Measurements from ENCODE around the gene RILPL1.
A peak's percentile ranks its signal among the peaks of the same experiment; 100 is the strongest.
"Not testable (repeated sequence)": the region's sequence is repeated elsewhere in the genome, so short reads cannot be mapped to it uniquely, and the experiment has no call there.

RILPL1 gene

GRCh38 chr12:123572391-123572790 lies 38.9 kb upstream of the RILPL1 start:
- DNase-seq (ENCODE audit: extremely low spot score): no peak
- ChIA-PET CTCF (interaction anchor here (1.3 kb wide), 1 partner anchor 10 kb away, joined by 6 read pairs; no protein-coding TSS in a partner anchor), POLR2A (interaction anchor here (1.2 kb wide), 1 partner anchor 39 kb away, joined by 3 read pairs; the partner anchor contains the start of gene RILPL1)
- TF ChIP-seq L3MBTL2 (conservative IDR thresholded peaks at IDR 0.05) (no peak), FOXA1 (IDR thresholded peaks at IDR 0.05) (no peak), PKNOX1 (IDR thresholded peaks at IDR 0.05) (0 out of 2 replicates have a peak, but pooled peaks have one; percentile 32), CTBP1 (IDR thresholded peaks at IDR 0.05; ENCODE audit: borderline replicate concordance) (no peak), NFRKB (IDR thresholded peaks at IDR 0.05) (no peak)

- POLR2A ChIA-PET: interaction anchor here (0.8 to 1.0 kb wide), 2 partner anchors 38 to 339 kb away, joined by 3 to 4 read pairs; partner anchors contain the start of genes MPHOSPH9 and RILPL1
Observed at GRCh38 chr12:123571343-123571813, 37.9 kb upstream of the RILPL1 start.

GRCh38 chr12:123559468-123559867 lies 25.9 kb upstream of the RILPL1 start:
- TF ChIP-seq TARDBP (IDR thresholded peaks at IDR 0.05): no peak
- no peak for TF ChIP-seq FOXA1 (IDR thresholded peaks at IDR 0.05)
- TF ChIP-seq PKNOX1 (IDR thresholded peaks at IDR 0.05): no peak
- no peak for TF ChIP-seq HDGF (IDR thresholded peaks at IDR 0.05; ENCODE audit: borderline replicate concordance)
- TF ChIP-seq ELF4 (IDR thresholded peaks at IDR 0.05): no peak
- no peak for TF ChIP-seq ZNF384 (IDR thresholded peaks at IDR 0.05)
- TF ChIP-seq BHLHE40 (IDR thresholded peaks at IDR 0.05; ENCODE audit: borderline replicate concordance): no peak
- no peak for TF ChIP-seq SP1 (IDR thresholded peaks at IDR 0.05)
- no peak for TF ChIP-seq NFRKB (IDR thresholded peaks at IDR 0.05)
- DNase-seq (ENCODE audit: extremely low spot score): no peak
- ChIA-PET CTCF (no interaction called here), POLR2A (interaction anchor here (1.5 kb wide), 1 partner anchor 25 kb away, joined by 4 read pairs; the partner anchor contains the start of gene TMED2)

More at GRCh38 chr12:123571343-123571813, 37.9 kb upstream of the RILPL1 start:
- DNase-seq (ENCODE audit: extremely low spot score): peak; percentile 51
- CTCF ChIA-PET: interaction anchor here (1.6 kb wide), 1 partner anchor 10 kb away, joined by 8 read pairs; no protein-coding TSS in a partner anchor
- peak; percentile 74 for TF ChIP-seq L3MBTL2 (conservative IDR thresholded peaks at IDR 0.05)
- TF ChIP-seq SUZ12 (IDR thresholded peaks at IDR 0.05): no peak

- DNase-seq (ENCODE audit: extremely low spot score); CTCF ChIA-PET: not testable (repeated sequence)
- POLR2A ChIA-PET: interaction anchor here (1.3 kb wide), 1 partner anchor 10 kb away, joined by 3 read pairs; no protein-coding TSS in a partner anchor
Observed at GRCh38 chr12:123558487-123558886, 25.0 kb upstream of the RILPL1 start.

- POLR2A ChIA-PET; DNase-seq (ENCODE audit: extremely low spot score): not testable (repeated sequence)
- CTCF ChIA-PET: interaction anchor here (0.8 kb wide), 1 partner anchor 27 kb away, joined by 3 read pairs; no protein-coding TSS in a partner anchor
Observed at GRCh38 chr12:123554843-123555242, 21.3 kb upstream of the RILPL1 start.

GRCh38 chr12:123554136-123554535 lies 20.6 kb upstream of the RILPL1 start:
- POLR2A ChIA-PET; DNase-seq (ENCODE audit: extremely low spot score); CTCF ChIA-PET: not testable (repeated sequence)

- CTCF ChIA-PET: no interaction called here
- DNase-seq (ENCODE audit: extremely low spot score): no peak
- TF ChIP-seq TARDBP (IDR thresholded peaks at IDR 0.05) (no peak), ELF4 (IDR thresholded peaks at IDR 0.05) (no peak), NFRKB (IDR thresholded peaks at IDR 0.05) (no peak)
- POLR2A ChIA-PET: no interaction called here
Observed at GRCh38 chr12:123550700-123551099, 17.2 kb upstream of the RILPL1 start.

GRCh38 chr12:123548107-123548506 lies 14.6 kb upstream of the RILPL1 start:
- POLR2A ChIA-PET: interaction anchor here (0.8 kb wide), 1 partner anchor 10 kb away, joined by 3 read pairs; no protein-coding TSS in a partner anchor
- CTCF ChIA-PET: interaction anchor here (0.7 kb wide), 1 partner anchor 10 kb away, joined by 3 read pairs; no protein-coding TSS in a partner anchor
- TF ChIP-seq ZNF384 (IDR thresholded peaks at IDR 0.05) (no peak), LEF1 (IDR thresholded peaks at IDR 0.05; ENCODE audit: borderline replicate concordance) (no peak), NFRKB (IDR thresholded peaks at IDR 0.05) (no peak), FOXA1 (IDR thresholded peaks at IDR 0.05) (no peak), ARNT (IDR thresholded peaks at IDR 0.05) (no peak), TARDBP (IDR thresholded peaks at IDR 0.05) (no peak)
- no peak for DNase-seq (ENCODE audit: extremely low spot score)

- ChIA-PET POLR2A (no interaction called here), CTCF (no interaction called here)
- DNase-seq (ENCODE audit: extremely low spot score): no peak
- TF ChIP-seq NFRKB (IDR thresholded peaks at IDR 0.05) (no peak), ARNT (IDR thresholded peaks at IDR 0.05) (no peak), BHLHE40 (IDR thresholded peaks at IDR 0.05; ENCODE audit: borderline replicate concordance) (no peak), HDGF (IDR thresholded peaks at IDR 0.05; ENCODE audit: borderline replicate concordance) (no peak), CTBP1 (IDR thresholded peaks at IDR 0.05; ENCODE audit: borderline replicate concordance) (no peak)
Observed at GRCh38 chr12:123546281-123546680, 12.8 kb upstream of the RILPL1 start.

All from HEK293T (cell line).